GM18868 (cell line): ENCODE results near the gene NQO1.
"Not testable (repeated sequence)": the region's sequence is repeated elsewhere in the genome, so short reads cannot be mapped to it uniquely, and the experiment has no call there.

ENCODE experiments used
- ATAC-seq: cut with Tn5 transposase; IDR thresholded peaks from one replicate; pipeline ENCODE4 v1.9.1; 2021; ENCODE audit warnings: mild to moderate bottlenecking, moderate library complexity; ENCODE audit not compliant: unreplicated experiment

The NQO1 gene

GRCh38 chr16:69726313-69727060 is at the start of gene NQO1:
NQO1 (minus strand) TSS chr16:69726560; CDS start chr16:69726439, 121 bp downstream.
- peak; percentile 97 for ATAC-seq

GRCh38 chr16:69775563-69775962 is 49.2 kb upstream of the NQO1 start:
- no peak for ATAC-seq

GRCh38 chr16:69773260-69773947 is 47.0 kb upstream of the NQO1 start:
- no peak for ATAC-seq

GRCh38 chr16:69771651-69771967 is 45.2 kb upstream of the NQO1 start:
- ATAC-seq: no peak

GRCh38 chr16:69769404-69769803 is 43.0 kb upstream of the NQO1 start:
- no peak for ATAC-seq

GRCh38 chr16:69768666-69769065 is 42.3 kb upstream of the NQO1 start:
- no peak for ATAC-seq

DNA sequence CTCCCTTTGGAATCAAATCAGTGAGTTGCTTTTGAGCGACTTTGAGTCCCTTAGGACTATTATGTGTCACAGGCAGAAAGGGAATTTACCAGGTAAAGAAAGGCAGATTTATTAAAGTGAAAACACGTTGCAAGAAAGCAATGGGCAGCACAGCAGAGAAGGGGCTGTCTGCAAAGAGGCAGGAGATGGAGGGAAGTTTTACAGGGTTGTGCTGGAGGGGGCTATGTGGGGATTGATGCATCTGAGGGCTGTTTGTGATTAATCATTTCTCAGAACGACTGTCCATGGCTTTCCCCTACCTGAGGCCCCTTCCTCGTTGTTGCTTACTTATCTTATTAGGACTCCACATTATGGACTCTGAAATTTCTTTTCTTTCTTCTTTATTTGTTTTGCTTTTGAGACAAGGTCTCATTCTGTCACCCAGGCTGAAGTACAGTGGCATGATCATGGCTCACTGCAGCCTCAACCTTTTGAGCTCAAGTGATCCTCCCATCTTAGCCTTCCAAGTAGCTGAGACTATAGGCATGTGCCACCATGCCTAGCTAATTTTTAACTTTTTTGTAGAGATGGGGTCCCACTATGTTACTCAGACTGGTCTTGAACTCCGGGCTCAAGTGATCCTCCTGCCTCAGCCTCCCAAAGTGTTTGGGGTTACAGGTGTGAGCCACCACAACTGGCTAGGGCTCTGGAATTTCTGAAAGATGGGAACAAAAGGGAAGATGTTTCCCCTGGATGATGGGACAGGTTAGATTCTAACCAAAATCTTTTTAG is 41.3 kb upstream of the NQO1 start:
- ATAC-seq: no peak

DNA sequence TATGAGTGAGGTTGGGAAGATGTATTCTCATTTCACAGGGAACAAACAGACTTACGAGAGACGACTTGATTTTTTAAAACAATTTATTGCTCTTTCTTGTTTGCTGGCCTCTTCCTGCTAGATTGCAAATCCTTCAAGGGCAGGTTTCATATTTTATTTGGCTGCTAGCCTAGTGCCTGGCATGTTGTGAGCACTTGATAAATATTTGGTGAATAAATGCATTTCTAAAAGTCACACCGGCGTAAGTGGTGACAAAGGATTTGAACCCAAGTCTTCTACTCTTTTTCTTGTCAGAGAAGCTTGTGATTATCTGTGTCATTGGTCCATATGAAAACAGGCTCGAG is 37.2 kb upstream of the NQO1 start:
- no peak for ATAC-seq

DNA sequence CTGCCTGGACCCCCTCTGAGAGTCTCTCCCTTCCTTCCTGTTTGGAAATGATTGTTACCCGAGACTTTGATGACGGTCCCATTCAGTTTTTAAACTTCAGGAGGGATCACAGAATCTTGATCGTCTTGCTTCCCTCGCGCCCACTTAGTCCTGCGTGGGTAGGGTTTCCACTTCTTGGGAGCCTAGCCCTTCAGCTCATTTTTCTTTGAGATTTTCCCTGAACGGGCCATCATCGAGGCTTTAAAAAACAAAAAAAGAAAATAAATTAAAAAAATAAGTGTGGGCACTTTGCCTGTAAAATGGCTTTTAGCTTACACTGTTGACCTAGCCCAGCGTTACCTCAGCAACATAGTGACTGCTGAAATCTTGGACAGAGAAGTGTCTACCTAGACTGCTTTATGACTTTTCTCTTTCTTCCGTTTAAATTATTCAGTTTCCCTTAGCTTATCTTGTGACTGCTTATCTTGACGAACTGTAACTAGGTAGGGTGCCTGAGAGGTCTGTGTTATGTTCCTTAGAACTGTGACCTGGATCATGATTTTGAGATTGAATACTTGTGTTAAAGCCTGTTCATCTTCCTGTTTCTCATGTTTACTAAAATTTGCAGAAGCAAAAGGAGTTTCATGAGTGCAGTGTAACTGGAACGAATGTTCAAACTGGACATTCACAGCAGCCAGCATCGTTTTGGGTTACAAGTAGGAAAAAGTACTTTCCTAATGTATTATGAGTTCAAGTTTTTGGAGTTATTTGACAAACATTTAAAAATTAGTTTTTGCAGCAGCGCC is 36.6 kb upstream of the NQO1 start:
- peak; percentile 33 for ATAC-seq

GRCh38 chr16:69761983-69762813 is 35.8 kb upstream of the NQO1 start, which contains the start of gene WWP2:
WWP2 (plus strand) TSS chr16:69762332; CDS start chr16:69787011, 24,679 bp downstream.
- ATAC-seq: peak; percentile 80

- not testable (repeated sequence) for ATAC-seq
Measured at GRCh38 chr16:69757375-69757774, 31.0 kb upstream of the NQO1 start.

DNA sequence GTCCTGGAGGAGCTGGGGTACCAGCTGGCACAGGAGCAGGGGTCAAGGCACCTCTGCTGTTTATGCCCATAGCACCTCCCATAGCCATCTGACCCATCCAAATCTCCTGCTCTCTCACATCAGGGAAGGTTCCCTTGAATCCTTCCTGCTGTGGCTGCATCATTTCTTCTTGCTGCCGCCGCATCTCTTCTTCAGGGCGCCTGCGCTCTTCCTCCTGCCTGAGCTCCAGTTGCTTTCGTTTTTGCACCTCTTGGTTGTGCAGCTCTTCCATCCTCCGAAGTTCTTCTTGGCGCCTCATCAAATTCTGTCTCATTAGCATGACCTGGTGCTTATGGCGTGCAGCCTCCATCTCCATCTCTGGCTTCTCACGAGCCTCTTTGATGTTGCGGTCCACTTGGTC is 30.3 kb upstream of the NQO1 start:
- ATAC-seq: no peak

GRCh38 chr16:69754469-69755310 is 28.3 kb upstream of the NQO1 start, which contains the start of gene NOB1:
NOB1 (minus strand) TSS chr16:69754926; CDS start chr16:69754910, 16 bp downstream.
- ATAC-seq: peak; percentile 96

GRCh38 chr16:69754143-69754468 is 27.7 kb upstream of the NQO1 start:
- no peak for ATAC-seq

DNA sequence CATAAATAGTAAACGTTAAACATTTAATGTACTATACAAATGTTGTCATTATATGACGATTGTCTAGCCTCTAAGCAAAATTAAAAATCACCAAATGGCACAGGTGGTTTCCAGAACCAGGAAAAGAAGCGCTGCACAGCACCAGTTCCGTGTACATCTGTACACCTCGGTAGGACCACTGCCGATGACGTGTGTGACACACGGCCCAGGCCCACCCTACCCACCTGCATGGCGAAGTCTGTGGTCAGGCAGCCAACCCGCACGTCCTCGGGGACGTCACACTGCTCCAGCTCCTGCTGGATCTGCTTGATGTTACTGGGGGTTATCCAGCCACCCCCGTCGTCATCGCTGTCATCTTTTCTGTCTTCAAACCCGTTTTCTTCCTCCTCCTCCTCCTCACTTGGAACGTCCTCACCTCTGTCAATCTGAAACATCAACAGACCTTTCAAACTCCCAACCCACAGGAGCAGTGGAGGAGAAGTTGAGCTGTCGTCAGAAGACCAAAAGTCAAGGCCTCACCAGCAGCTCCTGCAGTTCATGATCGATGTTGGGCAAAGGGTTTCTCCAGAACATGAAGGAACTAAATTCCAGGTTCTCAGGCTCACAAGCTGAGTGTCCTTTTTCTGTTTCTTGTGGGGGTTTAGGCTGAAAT is 22.5 kb upstream of the NQO1 start:
- ATAC-seq: no peak

DNA sequence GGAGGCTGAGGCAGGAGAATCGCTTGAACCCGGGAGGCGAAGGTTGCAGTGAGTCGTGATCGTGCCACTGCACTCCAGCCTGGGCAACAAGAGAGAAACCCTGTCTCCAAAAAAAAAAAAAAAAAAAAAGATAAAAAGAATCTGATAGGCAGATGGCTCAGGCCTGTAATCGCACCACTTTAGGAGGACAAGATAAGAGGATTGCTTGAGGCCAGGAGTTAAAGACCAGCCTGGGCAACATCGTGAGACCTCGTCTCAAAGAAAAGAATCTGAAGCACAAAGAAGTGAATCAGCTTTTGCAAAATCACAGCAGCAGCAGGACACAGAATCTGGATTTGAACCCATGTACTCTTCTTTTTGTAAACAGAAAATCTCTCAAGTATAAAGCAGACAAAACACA is 20.8 kb upstream of the NQO1 start:
- no peak for ATAC-seq

- ATAC-seq: no peak
Measured at GRCh38 chr16:69745959-69746358, 19.6 kb upstream of the NQO1 start.

GRCh38 chr16:69745232-69745612 is 18.9 kb upstream of the NQO1 start:
- ATAC-seq: no peak
